ENCODE results near the gene NR4A1. TPM values are rescaled to one million over a fixed set of nuclear protein-coding genes. Genes with fewer than 3 reads are reported as not detected.

NR4A1 gene
- total and polyA plus RNA-seq, 2 of the 13 experiments (the other 11 are each of a cell fraction or from before 2014, with no cell fraction given), result 5.7 to 15.2 TPM

- no peak for TF ChIP-seq ZNF234 (CRISPR knock-in tag; conservative IDR thresholded peaks at IDR 0.05)
- peak; percentile 30; the same call in 1 of the 2 replicates for TF ChIP-seq HMG20B (CRISPR knock-in tag; conservative IDR thresholded peaks at IDR 0.05)
- TF ChIP-seq ZMYM3 (CRISPR knock-in tag; IDR thresholded peaks at IDR 0.05), result no peak
- TF ChIP-seq TBX2 (CRISPR knock-in tag; IDR thresholded peaks at IDR 0.05; ENCODE audit: borderline replicate concordance), result peak; percentile 85
- no peak for TF ChIP-seq CCAR2 (optimal IDR thresholded peaks at IDR 0.05; ENCODE audit: low read depth, low read length)
- TF ChIP-seq SAP130 (CRISPR knock-in tag; IDR thresholded peaks at IDR 0.05; ENCODE audit: low read depth), result peak; percentile 89
- TF ChIP-seq, protein P1, sequence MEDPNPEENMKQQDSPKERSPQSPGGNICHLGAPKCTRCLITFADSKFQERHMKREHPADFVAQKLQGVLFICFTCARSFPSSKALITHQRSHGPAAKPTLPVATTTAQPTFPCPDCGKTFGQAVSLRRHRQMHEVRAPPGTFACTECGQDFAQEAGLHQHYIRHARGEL (CRISPR knock-in tag; IDR thresholded peaks at IDR 0.05), result no peak; the same call in 1 of the 2 replicates
- no peak for TF ChIP-seq ZMYM2 (CRISPR knock-in tag; IDR thresholded peaks at IDR 0.05)
- TF ChIP-seq, protein P2, sequence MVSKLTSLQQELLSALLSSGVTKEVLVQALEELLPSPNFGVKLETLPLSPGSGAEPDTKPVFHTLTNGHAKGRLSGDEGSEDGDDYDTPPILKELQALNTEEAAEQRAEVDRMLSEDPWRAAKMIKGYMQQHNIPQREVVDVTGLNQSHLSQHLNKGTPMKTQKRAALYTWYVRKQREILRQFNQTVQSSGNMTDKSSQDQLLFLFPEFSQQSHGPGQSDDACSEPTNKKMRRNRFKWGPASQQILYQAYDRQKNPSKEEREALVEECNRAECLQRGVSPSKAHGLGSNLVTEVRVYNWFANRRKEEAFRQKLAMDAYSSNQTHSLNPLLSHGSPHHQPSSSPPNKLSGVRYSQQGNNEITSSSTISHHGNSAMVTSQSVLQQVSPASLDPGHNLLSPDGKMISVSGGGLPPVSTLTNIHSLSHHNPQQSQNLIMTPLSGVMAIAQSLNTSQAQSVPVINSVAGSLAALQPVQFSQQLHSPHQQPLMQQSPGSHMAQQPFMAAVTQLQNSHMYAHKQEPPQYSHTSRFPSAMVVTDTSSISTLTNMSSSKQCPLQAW (CRISPR knock-in tag; IDR thresholded peaks at IDR 0.05), result peak; percentile 69; the same call in 1 of the 2 replicates
- no peak for TF ChIP-seq EZH2 (conservative IDR thresholded peaks at IDR 0.05; ENCODE audit: low read depth, low read length)
- TF ChIP-seq HDAC1 (CRISPR knock-in tag; IDR thresholded peaks at IDR 0.05), result peak; percentile 87
- TF ChIP-seq ZBTB25 (CRISPR knock-in tag; IDR thresholded peaks at IDR 0.05), result peak; percentile 92; the same call in 1 of the 2 replicates
- peak; percentile 78 for TF ChIP-seq POLR2AphosphoS5 (IDR thresholded peaks at IDR 0.05; ENCODE audit: low read depth, low read length)
- TF ChIP-seq, protein P3, sequence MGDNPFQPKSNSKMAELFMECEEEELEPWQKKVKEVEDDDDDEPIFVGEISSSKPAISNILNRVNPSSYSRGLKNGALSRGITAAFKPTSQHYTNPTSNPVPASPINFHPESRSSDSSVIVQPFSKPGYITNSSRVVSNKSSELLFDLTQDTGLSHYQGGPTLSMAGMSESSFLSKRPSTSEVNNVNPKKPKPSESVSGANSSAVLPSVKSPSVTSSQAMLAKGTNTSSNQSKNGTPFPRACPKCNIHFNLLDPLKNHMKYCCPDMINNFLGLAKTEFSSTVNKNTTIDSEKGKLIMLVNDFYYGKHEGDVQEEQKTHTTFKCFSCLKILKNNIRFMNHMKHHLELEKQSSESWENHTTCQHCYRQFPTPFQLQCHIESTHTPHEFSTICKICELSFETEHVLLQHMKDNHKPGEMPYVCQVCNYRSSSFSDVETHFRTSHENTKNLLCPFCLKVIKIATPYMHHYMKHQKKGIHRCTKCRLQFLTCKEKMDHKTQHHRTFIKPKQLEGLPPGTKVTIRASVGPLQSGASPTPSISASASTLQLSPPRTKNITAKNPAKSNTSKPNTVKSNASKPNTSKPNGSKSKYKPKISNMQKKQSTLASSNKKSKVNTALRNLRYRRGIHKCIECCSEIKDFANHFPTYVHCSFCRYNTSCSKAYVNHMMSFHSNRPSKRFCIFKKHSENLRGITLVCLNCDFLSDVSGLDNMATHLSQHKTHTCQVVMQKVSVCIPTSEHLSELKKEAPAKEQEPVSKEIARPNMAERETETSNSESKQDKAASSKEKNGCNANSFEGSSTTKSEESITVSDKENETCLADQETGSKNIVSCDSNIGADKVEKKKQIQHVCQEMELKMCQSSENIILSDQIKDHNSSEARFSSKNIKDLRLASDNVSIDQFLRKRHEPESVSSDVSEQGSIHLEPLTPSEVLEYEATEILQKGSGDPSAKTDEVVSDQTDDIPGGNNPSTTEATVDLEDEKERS (CRISPR knock-in tag; IDR thresholded peaks at IDR 0.05), result peak; percentile 61; the same call in 1 of the 2 replicates
- TF ChIP-seq TFE3 (CRISPR knock-in tag; IDR thresholded peaks at IDR 0.05), result no peak
- TF ChIP-seq, protein P4, sequence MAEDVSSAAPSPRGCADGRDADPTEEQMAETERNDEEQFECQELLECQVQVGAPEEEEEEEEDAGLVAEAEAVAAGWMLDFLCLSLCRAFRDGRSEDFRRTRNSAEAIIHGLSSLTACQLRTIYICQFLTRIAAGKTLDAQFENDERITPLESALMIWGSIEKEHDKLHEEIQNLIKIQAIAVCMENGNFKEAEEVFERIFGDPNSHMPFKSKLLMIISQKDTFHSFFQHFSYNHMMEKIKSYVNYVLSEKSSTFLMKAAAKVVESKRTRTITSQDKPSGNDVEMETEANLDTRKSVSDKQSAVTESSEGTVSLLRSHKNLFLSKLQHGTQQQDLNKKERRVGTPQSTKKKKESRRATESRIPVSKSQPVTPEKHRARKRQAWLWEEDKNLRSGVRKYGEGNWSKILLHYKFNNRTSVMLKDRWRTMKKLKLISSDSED (CRISPR knock-in tag; IDR thresholded peaks at IDR 0.05), result no peak
- peak; percentile 75 for TF ChIP-seq YY1 (IDR thresholded peaks at IDR 0.05; ENCODE audit: insufficient read depth, insufficient replicate concordance, low read depth, low read length)
- no peak for TF ChIP-seq ARNT2 (CRISPR knock-in tag; IDR thresholded peaks at IDR 0.05; ENCODE audit: low read depth)
- TF ChIP-seq SRSF9 (IDR thresholded peaks at IDR 0.05; ENCODE audit: borderline replicate concordance, insufficient read depth, low read depth, low read length, poor library complexity, severe bottlenecking), result no peak
These were observed 18.3 kb downstream of the NR4A1 start, which contains the start of gene ATG101 (continued) for GRCh38 chr12:52069327-52070184.

Measured in HepG2 (cell line).